Hematopoietic multipotent progenitor cell treated with erythropoietin and hydrocortisone succinate and interleukin-3 and kit ligand, for 17 days (in vitro differentiated cells): ENCODE results near the gene C9orf72.

Experiments
- DNase-seq: peaks from one replicate; pipeline ENCODE4 v3.0.0-alpha.2; 2015; ENCODE audit warnings: low spot score

C9orf72 gene

DNA sequence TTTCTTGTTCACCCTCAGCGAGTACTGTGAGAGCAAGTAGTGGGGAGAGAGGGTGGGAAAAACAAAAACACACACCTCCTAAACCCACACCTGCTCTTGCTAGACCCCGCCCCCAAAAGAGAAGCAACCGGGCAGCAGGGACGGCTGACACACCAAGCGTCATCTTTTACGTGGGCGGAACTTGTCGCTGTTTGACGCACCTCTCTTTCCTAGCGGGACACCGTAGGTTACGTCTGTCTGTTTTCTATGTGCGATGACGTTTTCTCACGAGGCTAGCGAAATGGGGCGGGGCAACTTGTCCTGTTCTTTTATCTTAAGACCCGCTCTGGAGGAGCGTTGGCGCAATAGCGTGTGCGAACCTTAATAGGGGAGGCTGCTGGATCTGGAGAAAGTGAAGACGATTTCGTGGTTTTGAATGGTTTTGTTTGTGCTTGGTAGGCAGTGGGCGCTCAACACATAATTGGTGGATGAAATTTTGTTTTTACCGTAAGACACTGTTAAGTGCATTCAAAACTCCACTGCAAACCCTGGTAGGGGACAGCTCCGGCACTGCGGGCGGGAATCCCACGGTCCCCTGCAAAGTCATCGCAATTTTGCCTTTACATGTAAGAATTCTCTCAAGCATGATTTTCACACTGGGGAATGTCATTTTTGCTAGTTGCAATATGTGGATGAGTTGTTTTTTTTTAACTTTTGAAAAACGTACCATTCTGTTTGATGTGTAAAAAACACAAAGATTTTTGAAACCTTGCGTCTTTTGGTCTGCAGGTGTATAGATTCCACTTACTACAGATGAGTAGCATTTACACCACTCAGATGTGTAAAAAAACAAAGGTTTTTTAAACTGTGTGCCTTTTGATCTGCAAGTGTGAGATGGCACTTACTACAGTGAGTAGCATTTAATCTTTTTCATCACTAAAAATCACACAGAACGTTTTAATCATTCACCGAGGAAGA lies 631 bp upstream of the C9orf72 start:
- DNase-seq, result peak; percentile 96

DNA sequence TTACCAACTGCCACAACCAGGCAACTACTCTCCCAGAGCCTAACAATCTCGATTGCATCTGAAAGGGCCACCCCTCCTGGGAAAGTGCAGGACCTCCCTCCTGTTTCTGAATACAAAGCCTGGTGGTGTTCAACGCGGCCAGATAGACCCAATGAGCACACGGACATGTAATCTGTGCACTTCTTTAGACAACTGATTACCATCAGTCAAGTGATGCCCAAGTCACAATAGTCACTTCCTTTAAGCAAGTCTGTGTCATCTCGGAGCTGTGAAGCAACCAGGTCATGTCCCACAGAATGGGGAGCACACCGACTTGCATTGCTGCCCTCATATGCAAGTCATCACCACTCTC lies 739 bp downstream of the C9orf72 start:
- DNase-seq, result peak; percentile 62

DNA sequence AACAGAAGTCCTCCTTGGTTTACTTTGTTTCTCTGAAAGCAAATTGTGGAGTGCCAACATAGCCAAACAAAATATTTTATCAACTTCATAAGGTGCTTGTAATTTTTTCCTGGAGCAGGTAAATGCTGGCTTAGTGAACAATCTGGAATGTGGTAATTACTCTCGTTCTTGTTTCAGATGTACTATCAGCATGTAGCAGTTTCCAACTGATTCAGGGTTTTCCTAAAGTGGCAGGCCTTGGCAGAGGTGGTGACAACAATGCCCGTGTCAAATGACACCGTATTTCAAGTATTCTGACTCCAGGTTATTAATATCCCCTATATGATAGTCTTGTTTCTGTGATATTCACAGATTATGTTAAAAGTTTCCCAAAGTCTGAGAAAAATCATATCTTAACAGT lies 1.2 kb downstream of the C9orf72 start:
- DNase-seq, result no peak

- no peak for DNase-seq
Observed at GRCh38 chr9:27571011-27571410, 2.3 kb downstream of the C9orf72 start.

DNA sequence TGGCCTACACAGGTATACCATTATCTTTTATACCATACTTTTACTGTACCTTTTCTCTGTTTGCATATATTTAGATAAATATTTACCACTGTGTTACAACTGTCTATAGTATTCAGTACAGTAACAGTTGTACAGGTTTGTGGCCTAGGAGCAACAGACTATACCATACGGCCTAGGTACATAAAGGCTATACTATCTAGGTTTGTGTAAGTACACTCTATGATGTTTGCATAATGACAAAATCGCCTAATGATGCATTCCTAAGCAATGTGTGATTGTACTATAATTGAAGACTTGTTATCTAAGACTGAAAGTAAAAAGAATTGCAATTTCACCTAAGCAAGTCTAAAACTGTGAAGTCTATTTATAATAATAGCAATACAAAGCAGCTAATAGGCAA lies 3.9 kb downstream of the C9orf72 start:
- DNase-seq, result no peak

DNA sequence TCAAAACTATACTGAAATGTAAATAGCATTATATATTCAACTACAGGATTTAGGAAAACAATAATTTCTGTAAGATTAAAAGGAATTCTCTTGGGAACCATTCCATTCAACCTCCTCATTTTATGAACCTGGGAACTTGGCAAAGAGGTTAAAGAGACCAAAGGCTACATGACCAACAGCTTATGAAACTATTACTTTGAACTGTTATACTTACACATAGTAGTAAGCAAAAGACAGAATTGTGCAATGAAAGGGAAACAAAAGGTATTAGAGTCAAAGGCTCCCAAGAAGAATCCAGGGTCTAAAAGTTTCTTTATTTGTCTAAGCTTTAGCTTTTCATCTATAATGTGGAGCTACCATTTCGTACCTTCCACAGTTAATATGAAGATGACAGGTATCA lies 7.2 kb downstream of the C9orf72 start:
- DNase-seq, result no peak

- no peak for DNase-seq
Observed at GRCh38 chr9:27565696-27566095, 7.6 kb downstream of the C9orf72 start.

DNA sequence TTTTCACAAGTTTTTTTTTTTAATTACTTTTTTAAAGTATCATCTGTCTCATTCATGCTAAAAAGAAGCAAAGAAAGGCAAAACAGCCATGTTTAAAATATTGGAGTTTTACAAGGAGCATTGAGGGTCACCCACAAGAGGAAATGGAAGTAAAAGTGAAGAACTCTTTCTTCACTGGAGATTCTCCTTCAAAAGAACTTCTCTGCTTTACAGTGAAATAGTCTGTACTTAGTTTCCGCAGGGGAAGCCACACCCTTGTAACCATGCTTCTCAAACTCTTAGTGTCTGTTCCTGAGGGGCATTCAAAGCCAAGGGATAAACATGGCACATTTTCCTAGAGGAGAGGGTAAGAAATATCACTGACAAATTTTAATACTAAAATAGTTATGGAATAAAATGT lies 8.6 kb downstream of the C9orf72 start:
- no peak for DNase-seq

DNA sequence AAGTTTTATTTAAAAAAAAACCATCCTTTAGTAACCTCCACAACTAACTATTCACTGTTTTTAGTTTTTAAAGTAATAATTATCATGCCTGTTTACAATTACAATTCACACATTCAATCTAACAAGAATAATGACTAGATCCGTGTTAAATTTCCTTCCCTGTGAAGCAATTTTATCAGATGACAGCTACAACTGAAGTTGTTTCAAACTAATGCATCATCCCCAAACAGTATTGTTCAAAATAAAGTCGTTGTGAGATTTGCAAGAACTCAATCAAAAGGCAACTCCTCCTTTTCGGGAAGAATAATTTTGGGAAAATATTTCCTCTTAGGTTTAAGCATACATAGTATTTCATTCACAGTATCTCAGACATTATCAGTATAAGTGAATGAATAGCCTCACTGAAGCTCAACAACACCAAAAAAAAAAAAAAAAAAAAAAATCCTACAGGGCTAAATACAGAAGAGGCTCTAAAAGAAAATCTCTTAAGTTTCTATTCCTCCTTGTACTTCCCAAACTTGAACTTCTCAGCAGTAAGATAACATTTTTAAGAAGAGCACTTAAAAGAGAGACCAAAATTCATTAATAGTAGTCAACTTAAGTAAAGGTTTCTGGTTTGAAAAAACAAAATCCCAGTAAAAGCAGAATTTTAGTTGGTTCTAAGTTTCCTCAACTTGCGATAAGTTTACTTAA lies 9.4 kb downstream of the C9orf72 start:
- DNase-seq, result no peak

DNA sequence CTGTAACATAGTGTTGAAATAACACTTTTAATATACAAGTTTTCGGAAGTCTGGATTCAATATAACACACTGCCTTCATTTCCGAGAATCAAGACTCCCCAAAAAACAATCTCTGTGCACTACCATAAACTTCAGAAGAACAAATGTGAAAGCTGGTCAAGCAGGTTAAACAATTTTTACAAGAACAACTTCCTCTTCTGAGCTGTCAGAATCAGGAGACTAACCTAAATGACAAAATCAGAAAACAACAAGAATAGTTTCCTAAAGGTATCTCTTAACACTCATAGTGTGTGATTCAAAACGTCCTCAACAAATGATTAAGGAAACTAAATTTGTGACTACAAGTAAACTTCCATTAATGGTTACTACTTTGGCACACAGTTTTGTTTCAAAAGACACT lies 11.6 kb downstream of the C9orf72 start:
- DNase-seq, result no peak

GRCh38 chr9:27560457-27560856 lies 12.8 kb downstream of the C9orf72 start:
- no peak for DNase-seq

- no peak for DNase-seq
Observed at GRCh38 chr9:27558307-27558706, 15.0 kb downstream of the C9orf72 start.

DNA sequence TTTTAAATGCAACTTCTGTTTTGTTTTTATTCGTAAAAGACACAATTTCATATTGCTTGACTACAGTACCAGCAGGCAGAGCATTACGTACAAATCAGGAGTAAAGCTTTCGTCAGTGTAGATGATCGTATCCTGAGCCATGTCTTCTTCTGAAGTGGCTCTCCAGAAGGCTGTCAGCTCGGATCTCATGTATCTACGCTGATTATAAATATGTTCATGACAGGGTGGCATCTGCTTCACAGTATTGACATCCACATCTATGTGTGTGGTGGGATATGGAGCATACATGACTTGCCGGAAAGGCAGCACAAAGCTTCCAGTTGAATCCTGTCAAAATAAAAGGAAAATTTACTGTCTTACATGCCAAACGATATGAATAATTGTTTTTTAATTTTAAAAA lies 16.8 kb downstream of the C9orf72 start:
- no peak for DNase-seq

DNA sequence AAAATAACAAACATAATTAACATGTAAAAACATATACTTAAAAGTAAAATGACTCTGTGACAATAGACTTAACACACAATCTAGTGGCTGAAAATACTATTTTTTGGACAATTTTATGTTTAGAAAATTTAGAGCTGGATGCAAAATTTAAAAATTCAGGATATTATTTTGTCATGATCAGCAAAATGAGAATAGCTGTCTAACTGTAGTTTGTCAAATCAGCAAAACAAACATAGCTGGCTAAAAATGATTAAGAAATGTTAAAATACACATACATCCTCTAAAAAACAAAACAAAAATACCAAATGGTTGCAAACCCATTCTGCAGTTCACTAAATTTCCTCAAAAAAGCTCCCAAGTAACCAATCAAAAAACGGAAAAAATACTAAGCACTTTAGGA lies 18.6 kb downstream of the C9orf72 start:
- no peak for DNase-seq

- no peak for DNase-seq
Observed at GRCh38 chr9:27549196-27549755, 24.0 kb downstream of the C9orf72 start.

DNA sequence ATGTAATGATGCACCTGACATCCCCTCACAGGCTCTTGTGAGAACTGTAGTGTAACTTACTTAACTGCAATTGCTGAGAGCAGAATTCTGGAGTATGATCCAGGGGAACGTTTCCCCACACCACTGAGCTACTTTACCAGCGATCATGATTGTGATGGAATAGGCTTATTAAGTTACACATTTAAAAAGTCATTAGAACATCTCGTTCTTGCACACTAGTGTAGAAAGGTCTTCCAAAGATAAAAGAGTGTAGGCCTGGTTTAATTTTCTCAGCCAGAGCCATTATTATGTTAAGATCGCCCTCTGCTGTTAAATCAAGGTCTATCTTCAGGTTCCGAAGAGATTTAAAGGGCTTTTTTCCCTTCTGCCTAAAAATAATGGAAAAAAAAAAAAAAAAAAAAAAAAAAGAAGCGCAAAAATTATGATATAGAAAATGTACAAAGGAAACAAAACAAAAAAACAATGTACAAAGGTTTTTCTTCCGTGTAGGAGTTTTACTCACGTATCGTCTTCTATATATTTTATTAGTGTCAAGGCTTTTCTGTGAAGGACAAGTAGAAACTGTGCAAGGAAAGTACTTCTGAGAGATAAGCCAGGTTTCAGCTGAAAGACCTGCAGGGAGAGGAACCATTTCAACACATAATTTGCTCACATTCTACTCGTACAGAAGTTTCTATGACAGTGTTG lies 25.1 kb downstream of the C9orf72 start:
- peak; percentile 15 for DNase-seq

DNA sequence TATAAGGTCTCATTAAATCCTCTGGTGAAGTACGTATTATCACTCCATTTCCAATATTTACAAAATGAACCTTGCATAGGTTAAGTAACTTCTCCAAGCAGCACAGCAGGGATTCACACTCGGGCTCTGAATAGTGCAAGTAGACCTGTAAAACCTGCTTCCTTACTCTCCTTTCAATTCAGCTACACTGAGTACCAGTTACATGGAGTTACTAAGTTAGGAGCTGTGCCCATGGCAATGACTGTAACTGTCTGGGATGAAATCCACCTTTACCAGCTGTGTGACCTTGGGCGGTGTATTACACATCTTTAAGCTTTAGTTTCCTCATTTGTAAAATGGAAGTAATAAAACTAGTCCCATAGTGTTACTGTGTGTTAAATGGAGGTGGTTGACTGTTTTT lies 27.8 kb downstream of the C9orf72 start:
- no peak for DNase-seq

GRCh38 chr9:27542508-27542907 lies 30.8 kb downstream of the C9orf72 start:
- DNase-seq, result no peak

DNA sequence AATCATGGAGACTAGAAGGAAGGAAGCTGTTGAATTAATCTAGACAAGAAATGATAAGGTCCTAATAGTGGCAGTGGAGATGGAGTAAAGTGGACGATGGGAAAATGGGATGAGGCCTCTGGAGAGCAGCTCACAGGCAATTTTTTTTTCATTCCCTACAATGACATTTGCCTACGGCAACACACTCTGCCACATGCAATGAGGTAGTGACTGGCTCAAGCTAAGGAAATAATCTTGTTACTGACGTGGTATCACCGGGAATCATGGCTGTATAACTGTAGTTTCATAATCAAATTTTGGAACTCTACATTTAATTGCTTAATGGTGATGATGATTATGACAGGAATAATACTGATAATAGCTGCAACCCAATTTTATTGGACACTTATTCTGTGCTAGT lies 31.5 kb downstream of the C9orf72 start:
- DNase-seq, result no peak

DNA sequence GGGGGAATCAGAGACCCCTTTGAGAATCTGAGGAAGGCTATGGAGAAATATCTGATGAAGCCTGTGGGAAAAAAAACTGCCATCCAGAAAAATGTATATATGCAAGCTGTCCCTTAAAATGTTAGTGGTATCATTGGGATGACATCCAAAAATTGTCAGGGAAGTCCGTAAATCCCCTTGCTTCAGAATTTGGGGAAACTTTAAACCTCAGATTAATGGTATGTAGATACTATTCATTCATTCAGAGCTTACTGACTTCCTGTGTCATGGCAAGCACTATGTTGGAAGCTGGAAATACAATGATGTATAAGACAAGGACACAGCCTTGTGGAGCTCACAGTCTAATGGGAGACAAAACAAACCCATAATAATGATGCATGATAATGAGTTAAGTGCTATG lies 32.8 kb downstream of the C9orf72 start:
- no peak for DNase-seq

- DNase-seq, result no peak
Observed at GRCh38 chr9:27539479-27540441, 33.5 kb downstream of the C9orf72 start.
